Endothelial cell of umbilical vein (primary cell): Measurements from ENCODE around the gene KIAA1549. TPM values are rescaled to one million over a fixed set of nuclear protein-coding genes. Genes with fewer than 3 reads are reported as not detected.

Experiments
- BruUV-seq: library from RNA; stranded (reverse); fragments of 400-500 nt; replicated peaks from 2 replicates; lab custom pipeline; 2021; lab: Mats Ljungman, UMichigan
- CTCF ChIA-PET: fragments of 300-600, 350-600 bp; sonication (Branson Sonifier 250); formaldehyde crosslinking; loops from one replicate; lab custom pipeline; 2021; ENCODE audit warnings: antibody characterized with exemption, inconsistent platforms; lab: Charles Lee
- POLR2A ChIA-PET: fragments of 300-600, 350-600 bp; sonication (Branson Sonifier 250); formaldehyde crosslinking; loops from one replicate; lab custom pipeline; 2021; ENCODE audit warnings: antibody characterized with exemption, inconsistent platforms; lab: Charles Lee
- DNase-seq: peaks from one replicate; pipeline ENCODE4 v3.0.0-alpha.2; 2011; ENCODE audit warnings: low read depth, low spot score
- FAIRE-seq: peaks from 2 replicates; lab custom pipeline; 2011; peaks lifted over from hg19 to GRCh38; lab: Jason Lieb, UNC
- H2AFZ ChIP-seq: 2 replicates; pipeline ENCODE4 v1.6.0; 2012; ENCODE audit warnings: low read depth, low read length, control low read depth, inconsistent platforms
- H3K27ac ChIP-seq: 2 replicates; pipeline ENCODE4 v1.5.1; 2011; ENCODE audit warnings: low read depth, mild to moderate bottlenecking, control low read depth, low read length, moderate library complexity; ENCODE audit not compliant: insufficient read depth
- H3K27me3 ChIP-seq, 2 experiments: 2 replicates each; pipeline versions ENCODE4 v1.6.0 to v1.6.1; 2011; ENCODE audit warnings: low read length in 2 of 2, mixed read lengths in 1 of 2; ENCODE audit not compliant: control insufficient read depth in 2 of 2, insufficient read depth in 2 of 2
- H3K36me3 ChIP-seq, 2 experiments: 2 replicates in 1 of 2; 3 replicates in 1 of 2; pipeline ENCODE4 v1.5.1; 2011; ENCODE audit warnings: low read length in 2 of 2, mild to moderate bottlenecking in 1 of 2, moderate library complexity in 1 of 2; ENCODE audit not compliant: control insufficient read depth in 2 of 2, insufficient read depth in 2 of 2; ENCODE audit errors: extremely low read depth in 1 of 2
- H3K4me1 ChIP-seq: 3 replicates; pipeline ENCODE4 v1.5.1; 2011; ENCODE audit warnings: mild to moderate bottlenecking, low read length; ENCODE audit not compliant: control insufficient read depth, insufficient read depth; ENCODE audit errors: extremely low read depth
- H3K4me2 ChIP-seq: 2 replicates; pipeline ENCODE4 v1.6.1; 2011; ENCODE audit warnings: low read length, control low read depth, mixed read lengths; ENCODE audit not compliant: insufficient read depth
- H3K4me3 ChIP-seq, 3 experiments: fragments of 200-600 bp in 1 of 3; sonication (generic), shearing (Covaris generic) in 1 of 3; replicated peaks in 1 of 3; 2 replicates each; pipeline ENCODE4 v1.5.1; 2011 to 2016; ENCODE audit warnings: control low read depth in 3 of 3, low read length in 3 of 3, mild to moderate bottlenecking in 2 of 3, inconsistent platforms in 1 of 3, low read depth in 1 of 3, moderate library complexity in 1 of 3; ENCODE audit not compliant: insufficient read depth in 1 of 3
- H3K79me2 ChIP-seq: 2 replicates; pipeline ENCODE4 v1.6.0; 2012; ENCODE audit warnings: low read length, inconsistent platforms; ENCODE audit not compliant: control insufficient read depth, insufficient read depth
- H3K9ac ChIP-seq: replicated peaks from 2 replicates; pipeline ENCODE3; 2011; ENCODE audit warnings: low read length, control low read depth; ENCODE audit not compliant: insufficient read depth; ENCODE audit errors: extremely low read depth
- H3K9me1 ChIP-seq: replicated peaks from 3 replicates; pipeline ENCODE4 v1.6.0; 2011; ENCODE audit warnings: mild to moderate bottlenecking, low read length; ENCODE audit not compliant: control insufficient read depth, insufficient read depth; ENCODE audit errors: extremely low read depth
- H3K9me3 ChIP-seq: replicated peaks from 2 replicates; pipeline ENCODE4 v1.5.1; 2012; ENCODE audit warnings: low read length, inconsistent platforms; ENCODE audit not compliant: control insufficient read depth, insufficient read depth
- H4K20me1 ChIP-seq: replicated peaks from 2 replicates; pipeline ENCODE3; 2011; ENCODE audit warnings: mild to moderate bottlenecking, low read length; ENCODE audit not compliant: control insufficient read depth, insufficient read depth; ENCODE audit errors: extremely low read depth
- EZH2 ChIP-seq: IDR thresholded peaks from 2 replicates; pipeline ENCODE4 v1.6.1; 2012; ENCODE audit warnings: borderline replicate concordance, low read depth, mild to moderate bottlenecking, moderate library complexity, low read length, inconsistent platforms; ENCODE audit not compliant: severe bottlenecking
- FOS ChIP-seq: IDR thresholded peaks from 2 replicates; pipeline ENCODE4 v1.6.1; 2011; ENCODE audit warnings: mild to moderate bottlenecking, low read length, moderate library complexity, borderline replicate concordance; ENCODE audit not compliant: insufficient read depth
- GATA2 ChIP-seq: IDR thresholded peaks from 2 replicates; pipeline ENCODE4 v1.7.0; 2011; ENCODE audit warnings: low read depth, mild to moderate bottlenecking, moderate library complexity, mixed read lengths, low read length; ENCODE audit not compliant: insufficient read length, insufficient read depth
- JUN ChIP-seq: IDR thresholded peaks from 2 replicates; pipeline ENCODE4 v1.6.1; 2011; ENCODE audit warnings: borderline replicate concordance, low read depth; ENCODE audit not compliant: insufficient read length, insufficient read depth
- MYC ChIP-seq: IDR thresholded peaks from one replicate; pipeline ENCODE4 v1.6.1; 2011; ENCODE audit warnings: mild to moderate bottlenecking, low read depth, low read length
- POLR2A ChIP-seq: IDR thresholded peaks from 2 replicates; pipeline ENCODE4 v1.6.1; 2012; ENCODE audit warnings: low read depth, mild to moderate bottlenecking, control low read depth, low read length
- POLR2AphosphoS5 ChIP-seq: IDR thresholded peaks from 2 replicates; pipeline ENCODE4 v1.6.1; 2012; ENCODE audit warnings: low read depth, mild to moderate bottlenecking, control low read depth, low read length, moderate library complexity; ENCODE audit not compliant: insufficient read depth
- dilution Hi-C: fragments of 300-500 bp; cut with MboI; formaldehyde crosslinking; loops from one replicate; pipeline ENCODE4 v1.15.0; 2019; ENCODE audit warnings: low sequenced_read_pairs; ENCODE audit not compliant: extremely low pct_ligation_motif_present
- intact Hi-C: fragments of 100-400 bp; cut with micrococcal nuclease; formaldehyde crosslinking; loops from one replicate; pipeline ENCODE4 v1.10.0; 2022
- polyA plus RNA-seq, 4 experiments: library from polyadenylated mRNA; depleted of rRNA in 3 of 4; stranded (reverse) in 3 of 4; unstranded in 1 of 4; fragments of >200 nt; gene quantifications; 2 replicates each; pipeline versions ENCODE4 v1.2.1 to v1.2.3, GENCODE V29; 2011 to 2012; ENCODE audit warnings: missing spikeins in 1 of 4
- total RNA-seq: library from RNA; stranded (reverse); gene quantifications from 2 replicates; pipeline ENCODE4 v1.2.3, GENCODE V29; 2021
- TF ChIP-seq, protein P1 (sequence below), 2 donors: IDR thresholded peaks; 1 replicate in 1 of 2; 2 replicates in 1 of 2; pipeline ENCODE4 v1.5.1; 2011; ENCODE audit warnings: low read length in 2 of 2, mild to moderate bottlenecking in 2 of 2, moderate library complexity in 2 of 2, control low read depth in 1 of 2, inconsistent platforms in 1 of 2, low read depth in 1 of 2; ENCODE audit not compliant: insufficient read depth in 1 of 2; ENCODE audit errors: extremely low read depth in 1 of 2
- TF ChIP-seq, protein P2 (sequence below): IDR thresholded peaks from 2 replicates; pipeline ENCODE4 v1.6.1; 2011; ENCODE audit not compliant: insufficient read depth, insufficient read length

The KIAA1549 gene
- total and polyA plus RNA-seq, 2 donors (not counting 3 experiments of a cell fraction or from before 2014, with no cell fraction given), result 4.6 to 10.9 TPM

DNA sequence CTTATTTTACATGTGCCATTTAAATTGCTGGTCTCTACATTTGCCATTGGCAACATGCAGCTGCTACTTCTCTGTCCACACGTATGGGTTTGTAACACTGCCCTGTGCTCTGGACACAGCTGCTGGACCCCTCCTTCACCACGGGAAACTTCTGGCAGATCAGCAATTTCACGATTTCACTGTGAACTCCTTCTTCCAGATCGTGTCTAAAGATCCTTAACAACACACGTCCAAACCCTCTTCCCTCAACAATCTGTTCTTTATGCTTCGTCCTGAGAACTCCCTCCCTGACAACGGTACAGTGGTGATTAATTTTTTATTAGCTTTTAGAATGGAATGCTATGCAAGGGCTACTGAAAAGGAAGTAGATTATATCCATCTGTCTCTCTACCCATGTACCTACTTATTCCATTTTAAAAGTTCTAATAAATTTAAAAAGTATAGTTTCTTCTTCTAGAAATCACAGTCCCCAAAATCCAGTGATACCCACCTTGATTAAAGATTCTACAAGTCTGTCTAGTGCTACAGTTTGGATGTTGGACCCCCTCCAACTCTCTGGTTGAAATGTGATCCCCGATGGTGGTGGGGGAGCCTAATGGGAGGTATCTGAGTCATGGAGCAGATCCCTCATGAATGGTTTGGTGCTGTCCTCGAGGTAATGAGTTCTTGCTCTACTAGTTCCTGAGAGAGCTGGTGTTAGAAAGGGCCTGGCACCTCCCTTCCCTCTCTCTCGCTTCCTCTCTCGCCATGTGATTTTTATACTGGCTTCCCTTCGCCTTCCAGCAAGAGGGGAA is 81.0 kb downstream of the KIAA1549 start:
- H4K20me1 ChIP-seq, result no peaks in the 10 kb centered on the region
- H3K4me2 ChIP-seq, result no peak overlapping the region
- H3K27me3 ChIP-seq, result no peaks in the 10 kb centered on the region
- dilution Hi-C loops (no loop called here), intact Hi-C loops (no loop called here)
- H3K4me3 ChIP-seq, result no peak overlapping the region
- no TSS peak for BruUV-seq
- CTCF ChIA-PET, result interaction anchor here (1.5 to 5.8 kb wide), 2 partner anchors 14 to 80 kb away, joined by 3 to 48 read pairs; no protein-coding TSS in a partner anchor
- H3K79me2 ChIP-seq, result no peaks in the 10 kb centered on the region
- TF ChIP-seq MYC, result no peak
- TF ChIP-seq, protein P1, sequence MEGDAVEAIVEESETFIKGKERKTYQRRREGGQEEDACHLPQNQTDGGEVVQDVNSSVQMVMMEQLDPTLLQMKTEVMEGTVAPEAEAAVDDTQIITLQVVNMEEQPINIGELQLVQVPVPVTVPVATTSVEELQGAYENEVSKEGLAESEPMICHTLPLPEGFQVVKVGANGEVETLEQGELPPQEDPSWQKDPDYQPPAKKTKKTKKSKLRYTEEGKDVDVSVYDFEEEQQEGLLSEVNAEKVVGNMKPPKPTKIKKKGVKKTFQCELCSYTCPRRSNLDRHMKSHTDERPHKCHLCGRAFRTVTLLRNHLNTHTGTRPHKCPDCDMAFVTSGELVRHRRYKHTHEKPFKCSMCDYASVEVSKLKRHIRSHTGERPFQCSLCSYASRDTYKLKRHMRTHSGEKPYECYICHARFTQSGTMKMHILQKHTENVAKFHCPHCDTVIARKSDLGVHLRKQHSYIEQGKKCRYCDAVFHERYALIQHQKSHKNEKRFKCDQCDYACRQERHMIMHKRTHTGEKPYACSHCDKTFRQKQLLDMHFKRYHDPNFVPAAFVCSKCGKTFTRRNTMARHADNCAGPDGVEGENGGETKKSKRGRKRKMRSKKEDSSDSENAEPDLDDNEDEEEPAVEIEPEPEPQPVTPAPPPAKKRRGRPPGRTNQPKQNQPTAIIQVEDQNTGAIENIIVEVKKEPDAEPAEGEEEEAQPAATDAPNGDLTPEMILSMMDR (IDR thresholded peaks at IDR 0.05; ENCODE audit: extremely low read depth in 1 of 2, insufficient read depth in 1 of 2, low read depth in 1 of 2, low read length in 2 of 2), result no peak
- TF ChIP-seq JUN, result no peak
- TF ChIP-seq, protein P2, sequence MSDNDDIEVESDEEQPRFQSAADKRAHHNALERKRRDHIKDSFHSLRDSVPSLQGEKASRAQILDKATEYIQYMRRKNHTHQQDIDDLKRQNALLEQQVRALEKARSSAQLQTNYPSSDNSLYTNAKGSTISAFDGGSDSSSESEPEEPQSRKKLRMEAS, result no peak
- no peak for TF ChIP-seq POLR2A
- no peak for TF ChIP-seq EZH2
- TF ChIP-seq FOS, result no peak
- TF ChIP-seq GATA2, result no peak
- no peak for TF ChIP-seq POLR2AphosphoS5
- DNase-seq (no peak), FAIRE-seq (no peak)
- POLR2A ChIA-PET, result no interaction called here
- H3K27ac ChIP-seq, result no peak overlapping the region
- H2AFZ ChIP-seq, result no peak overlapping the region
- H3K4me1 ChIP-seq, result peaks cover 8% of the 10 kb centered on the region
- peaks cover 0 to 2% of the 10 kb centered on the region in 2 experiments for H3K36me3 ChIP-seq
- no peaks in the 10 kb centered on the region for H3K9me1 ChIP-seq
- H3K9ac ChIP-seq, result no peak overlapping the region
- H3K9me3 ChIP-seq, result no peaks in the 10 kb centered on the region
